ENCODE measurements around the gene ENPP5. TPM values are rescaled to one million over a fixed set of nuclear protein-coding genes. Genes with fewer than 3 reads are reported as not detected.
"Not testable (repeated sequence)": the region's sequence is repeated elsewhere in the genome, so short reads cannot be mapped to it uniquely, and the experiment has no call there.

ENPP5 gene
- total RNA-seq, 1 donor from 2014 or later, result 2.5 TPM

DNA sequence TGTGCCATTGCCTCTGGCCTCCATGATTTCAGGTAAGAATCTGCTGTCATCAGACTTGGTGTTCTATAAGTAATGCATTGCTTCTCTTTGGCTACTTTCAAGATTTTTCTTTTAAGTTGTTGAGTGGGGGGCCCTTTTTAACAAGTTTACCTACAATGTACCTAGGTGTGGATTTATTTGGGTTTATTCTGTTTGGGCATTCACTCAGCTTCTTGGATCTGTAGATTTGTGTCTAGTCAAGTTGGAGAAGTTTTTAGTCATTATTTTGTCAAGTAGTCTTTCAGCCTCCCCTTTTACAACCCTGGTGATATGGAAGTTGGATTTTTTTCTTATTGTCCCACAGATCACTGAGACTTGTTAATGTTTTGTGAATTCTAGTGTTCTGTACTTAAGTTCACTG, 14.1 kb downstream of the ENPP5 start:
- DNase-seq (ENCODE audit: low read depth), result no peak
- no peak overlapping the region for H3K4me3 ChIP-seq (ENCODE audit: low read depth, low read length)
- TF ChIP-seq, protein P1, sequence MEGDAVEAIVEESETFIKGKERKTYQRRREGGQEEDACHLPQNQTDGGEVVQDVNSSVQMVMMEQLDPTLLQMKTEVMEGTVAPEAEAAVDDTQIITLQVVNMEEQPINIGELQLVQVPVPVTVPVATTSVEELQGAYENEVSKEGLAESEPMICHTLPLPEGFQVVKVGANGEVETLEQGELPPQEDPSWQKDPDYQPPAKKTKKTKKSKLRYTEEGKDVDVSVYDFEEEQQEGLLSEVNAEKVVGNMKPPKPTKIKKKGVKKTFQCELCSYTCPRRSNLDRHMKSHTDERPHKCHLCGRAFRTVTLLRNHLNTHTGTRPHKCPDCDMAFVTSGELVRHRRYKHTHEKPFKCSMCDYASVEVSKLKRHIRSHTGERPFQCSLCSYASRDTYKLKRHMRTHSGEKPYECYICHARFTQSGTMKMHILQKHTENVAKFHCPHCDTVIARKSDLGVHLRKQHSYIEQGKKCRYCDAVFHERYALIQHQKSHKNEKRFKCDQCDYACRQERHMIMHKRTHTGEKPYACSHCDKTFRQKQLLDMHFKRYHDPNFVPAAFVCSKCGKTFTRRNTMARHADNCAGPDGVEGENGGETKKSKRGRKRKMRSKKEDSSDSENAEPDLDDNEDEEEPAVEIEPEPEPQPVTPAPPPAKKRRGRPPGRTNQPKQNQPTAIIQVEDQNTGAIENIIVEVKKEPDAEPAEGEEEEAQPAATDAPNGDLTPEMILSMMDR (conservative IDR thresholded peaks at IDR 0.05; ENCODE audit: low read depth, low read length), result no peak

GRCh38 chr6:46149066-46149465, 21.7 kb downstream of the ENPP5 start:
- DNase-seq (ENCODE audit: low read depth); H3K4me3 ChIP-seq (ENCODE audit: low read depth, low read length): not testable (repeated sequence)

GRCh38 chr6:46144270-46144669, 26.5 kb downstream of the ENPP5 start:
- no peak for DNase-seq (ENCODE audit: low read depth)
- TF ChIP-seq, protein P1 (conservative IDR thresholded peaks at IDR 0.05; ENCODE audit: low read depth, low read length), result no peak
- H3K4me3 ChIP-seq (ENCODE audit: low read depth, low read length), result no peak overlapping the region

GRCh38 chr6:46138281-46138680, 32.5 kb downstream of the ENPP5 start:
- TF ChIP-seq, protein P1 (conservative IDR thresholded peaks at IDR 0.05; ENCODE audit: low read depth, low read length), result no peak
- DNase-seq (ENCODE audit: low read depth), result no peak
- no peak overlapping the region for H3K4me3 ChIP-seq (ENCODE audit: low read depth, low read length)

DNA sequence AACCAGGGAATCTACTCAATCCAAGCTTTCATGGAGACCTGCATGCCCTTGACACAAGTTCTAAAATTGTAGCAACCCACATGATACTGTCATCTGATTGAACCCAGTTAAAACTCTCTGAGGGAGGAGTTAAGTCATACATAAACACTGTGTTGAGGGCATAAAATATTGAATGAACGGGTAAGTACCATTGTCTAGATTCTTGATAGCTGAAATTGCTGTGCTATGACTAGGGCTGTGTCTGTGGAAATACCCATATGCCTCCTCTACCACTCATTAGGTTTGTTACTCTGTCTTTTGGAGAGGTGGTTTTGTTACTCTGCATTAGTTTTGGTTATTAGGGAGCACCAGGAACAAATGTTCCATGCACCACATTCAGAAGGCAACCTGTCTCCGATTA, 33.4 kb downstream of the ENPP5 start:
- TF ChIP-seq, protein P1 (conservative IDR thresholded peaks at IDR 0.05; ENCODE audit: low read depth, low read length), result no peak
- DNase-seq (ENCODE audit: low read depth), result no peak
- no peak overlapping the region for H3K4me3 ChIP-seq (ENCODE audit: low read depth, low read length)

DNA sequence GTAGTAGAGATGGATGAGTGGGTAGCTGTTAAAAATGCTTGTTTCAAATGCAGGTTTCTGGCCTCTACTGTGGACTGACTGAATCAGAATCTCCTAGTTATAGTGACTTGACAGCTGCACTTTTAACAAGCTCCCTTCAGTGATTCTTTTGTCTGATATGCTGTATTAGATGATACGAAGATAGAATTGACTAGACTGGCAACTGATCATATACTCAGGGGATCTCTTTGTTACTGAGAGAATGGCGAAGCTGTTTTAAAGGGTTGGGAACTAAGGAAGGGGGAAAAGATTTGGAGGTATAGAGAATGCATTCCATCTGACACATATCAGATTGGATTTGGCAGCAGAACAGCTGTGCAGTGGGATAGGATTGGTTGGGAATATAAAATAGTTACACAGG, 33.9 kb downstream of the ENPP5 start:
- TF ChIP-seq, protein P1 (conservative IDR thresholded peaks at IDR 0.05; ENCODE audit: low read depth, low read length), result no peak
- no peak for DNase-seq (ENCODE audit: low read depth)
- no peak overlapping the region for H3K4me3 ChIP-seq (ENCODE audit: low read depth, low read length)

- DNase-seq (ENCODE audit: low read depth), result no peak
- TF ChIP-seq, protein P1 (conservative IDR thresholded peaks at IDR 0.05; ENCODE audit: low read depth, low read length), result no peak
- H3K4me3 ChIP-seq (ENCODE audit: low read depth, low read length), result no peak overlapping the region
Observed at GRCh38 chr6:46135176-46135575, 35.6 kb downstream of the ENPP5 start.

DNA sequence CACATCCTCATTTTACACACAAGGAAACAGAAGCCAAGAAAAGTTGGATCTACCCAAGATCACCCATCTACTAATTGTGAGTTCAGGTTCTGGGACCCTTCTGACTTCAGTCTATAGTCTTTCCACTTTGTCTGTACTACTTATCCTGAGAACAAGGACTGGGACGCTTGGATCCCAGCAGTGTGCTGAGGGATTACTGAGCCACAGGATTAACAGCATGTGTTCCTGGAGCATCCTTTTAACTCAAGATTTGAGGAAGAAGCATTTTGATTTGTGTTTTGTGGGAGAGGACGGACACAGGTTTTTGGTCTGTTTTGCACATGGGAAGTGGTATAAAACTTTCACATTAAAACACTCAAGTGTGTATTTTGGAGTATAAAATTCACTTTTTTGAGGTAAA, 36.6 kb downstream of the ENPP5 start:
- TF ChIP-seq, protein P1 (conservative IDR thresholded peaks at IDR 0.05; ENCODE audit: low read depth, low read length), result no peak
- DNase-seq (ENCODE audit: low read depth), result no peak
- H3K4me3 ChIP-seq (ENCODE audit: low read depth, low read length), result no peak overlapping the region

- DNase-seq (ENCODE audit: low read depth); H3K4me3 ChIP-seq (ENCODE audit: low read depth, low read length): not testable (repeated sequence)
Observed at GRCh38 chr6:46131291-46131690, 39.5 kb downstream of the ENPP5 start.
